Measurements from ENCODE around the gene HNRNPH1.

Gene HNRNPH1

DNA sequence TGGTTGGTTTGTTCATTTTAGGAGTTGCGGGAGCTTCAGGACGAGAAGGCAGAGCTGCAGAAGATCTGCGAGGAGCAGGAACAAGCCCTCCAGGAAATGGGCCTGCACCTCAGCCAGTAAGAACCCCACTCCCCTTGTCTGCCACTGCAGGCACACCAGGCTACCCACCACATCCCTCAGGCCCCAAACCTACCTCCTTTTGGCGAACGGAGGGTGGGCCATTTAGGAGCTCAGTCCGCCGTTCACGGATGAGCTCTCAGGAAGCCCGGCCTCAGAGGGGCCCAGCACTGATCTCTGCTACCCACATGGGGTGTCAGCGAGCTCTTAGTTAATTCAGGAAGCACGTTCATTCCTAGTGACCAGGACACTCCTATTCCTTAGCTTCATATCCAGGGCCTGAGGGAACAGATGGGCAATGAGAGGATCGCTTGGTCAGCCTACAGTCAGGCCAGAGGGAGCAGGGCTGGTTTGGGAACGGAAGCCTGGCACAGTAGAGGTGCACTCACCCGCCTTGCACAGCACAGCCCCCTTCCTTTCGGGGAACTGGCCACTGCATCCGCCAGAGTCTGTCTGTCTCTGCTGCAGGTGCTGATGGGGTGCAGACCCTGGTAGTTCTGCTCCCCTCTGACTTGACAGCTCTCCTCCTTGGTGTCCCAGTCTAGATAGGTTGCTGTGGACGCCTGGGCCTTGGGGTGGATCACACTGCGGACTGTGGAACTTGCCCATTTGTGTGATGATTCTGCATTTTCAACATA lies 21.4 kb downstream of the HNRNPH1 start:
- no peak for DNase-seq

DNA sequence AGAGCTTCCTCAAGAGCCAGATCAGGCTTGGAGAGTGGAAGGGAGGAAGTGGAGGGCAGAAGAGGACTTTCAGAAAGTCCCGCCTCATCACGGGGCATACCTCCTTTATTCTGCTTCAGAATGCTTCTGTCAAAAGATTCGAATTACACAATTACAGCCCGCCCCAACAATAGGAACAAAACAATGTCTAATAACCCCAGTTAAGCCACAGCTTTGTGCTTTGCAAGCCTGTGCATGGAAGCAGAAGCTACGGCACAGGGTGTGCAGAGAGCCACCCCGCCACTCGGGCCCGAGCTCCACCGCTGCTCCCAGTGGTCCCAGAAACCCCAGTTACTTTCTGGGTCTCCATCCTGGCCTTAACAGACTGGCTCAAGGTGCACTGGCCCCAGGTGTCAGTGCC lies 23.5 kb downstream of the HNRNPH1 start:
- DNase-seq = no peak

DNA sequence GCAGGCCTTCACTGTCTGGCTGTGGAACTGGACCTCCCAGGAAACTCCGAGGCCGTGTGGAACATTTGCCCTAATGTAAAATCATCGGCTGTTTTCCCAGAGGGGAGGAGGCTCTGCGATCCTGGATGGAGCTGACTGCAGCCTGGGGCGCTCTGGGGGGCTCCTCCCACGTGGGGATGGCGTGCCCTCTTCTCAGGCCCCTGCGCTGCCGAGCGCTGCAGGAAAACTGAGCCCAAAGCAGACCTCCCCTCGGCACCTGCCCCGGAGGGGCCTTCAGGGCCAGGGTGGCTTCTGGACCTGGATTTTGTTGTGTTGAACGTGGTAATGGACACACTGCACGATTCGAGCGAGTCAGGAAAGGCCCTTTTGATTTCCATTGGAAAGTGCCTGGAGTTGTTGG lies 23.9 kb downstream of the HNRNPH1 start:
- no peak for DNase-seq

DNA sequence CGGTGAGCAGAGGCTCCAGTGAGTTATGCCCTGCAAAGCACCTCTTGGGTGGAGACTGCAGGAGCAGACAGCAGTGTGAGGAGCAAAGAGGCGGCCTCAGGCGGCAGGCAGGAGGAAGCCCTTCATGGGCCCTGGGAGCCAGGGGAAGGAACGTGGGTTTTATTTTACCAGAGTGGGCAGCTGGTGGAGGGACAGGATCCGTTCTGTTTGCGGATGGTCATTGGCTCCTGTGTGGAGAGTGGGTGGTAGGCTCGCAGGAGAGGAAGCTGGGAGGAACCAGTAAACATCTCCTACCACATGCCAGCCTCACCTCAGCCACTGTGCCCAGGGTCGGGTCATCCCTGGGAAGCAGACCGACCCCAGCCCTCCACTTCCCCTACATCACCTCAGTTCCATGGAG lies 24.4 kb downstream of the HNRNPH1 start:
- no peak for DNase-seq

DNA sequence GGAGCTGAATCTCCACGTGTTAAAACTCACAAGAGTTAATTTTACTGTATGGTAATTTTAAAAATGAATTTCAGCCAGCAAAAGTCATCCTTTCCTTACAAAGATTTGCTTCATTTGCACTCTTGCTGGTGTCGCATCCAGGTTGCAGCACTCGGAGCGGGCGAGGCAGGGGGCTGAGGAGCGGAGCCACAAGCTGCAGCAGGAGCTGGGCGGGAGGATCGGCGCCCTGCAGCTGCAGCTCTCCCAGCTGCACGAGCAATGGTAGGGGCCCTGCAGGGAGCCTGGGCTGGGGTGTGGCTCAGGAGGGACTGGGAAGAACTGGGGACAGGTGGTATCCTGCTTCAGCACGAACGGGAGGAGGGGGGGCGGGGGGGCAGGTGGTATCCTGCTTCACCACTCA lies 27.1 kb downstream of the HNRNPH1 start:
- no peak for DNase-seq

DNA sequence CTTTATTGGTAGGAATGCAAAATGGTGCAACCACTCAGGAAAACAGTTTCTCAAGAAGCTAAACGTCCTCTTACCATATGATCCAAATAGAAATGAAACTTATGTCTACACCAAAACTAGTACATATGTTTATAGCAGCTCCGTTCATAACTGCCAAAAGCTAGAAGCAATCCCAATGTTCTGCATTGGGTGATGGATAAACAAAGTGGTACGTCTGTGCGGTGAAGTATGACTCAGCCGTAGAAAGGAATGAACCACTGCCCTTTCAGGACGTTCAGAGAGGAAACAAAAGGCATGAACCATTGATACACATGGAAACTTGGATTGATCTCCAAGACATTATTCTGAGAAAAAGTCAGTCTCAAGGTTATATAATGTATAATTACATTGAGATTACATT lies 27.6 kb downstream of the HNRNPH1 start:
- DNase-seq = no peak

DNA sequence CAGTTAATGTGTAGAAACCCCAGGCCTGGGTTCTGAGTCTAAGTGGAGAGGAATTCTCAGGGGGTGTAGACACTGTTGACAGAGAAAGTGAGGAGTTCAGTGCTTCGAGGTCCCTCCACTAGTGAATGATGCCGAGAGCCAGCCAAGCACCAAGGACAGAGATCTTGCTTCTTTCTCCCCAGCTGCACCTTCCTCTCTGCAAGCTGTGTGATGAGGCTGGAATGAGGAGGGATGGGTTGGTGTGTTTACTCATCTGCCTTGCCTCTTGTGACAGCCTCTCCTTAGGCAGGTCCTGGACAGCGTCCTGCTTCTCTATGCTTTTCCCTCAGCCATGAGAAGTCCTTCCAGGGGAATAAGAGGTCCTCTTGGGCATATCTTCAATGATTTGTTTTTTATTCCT lies 35.3 kb downstream of the HNRNPH1 start:
- no peak for DNase-seq

DNA sequence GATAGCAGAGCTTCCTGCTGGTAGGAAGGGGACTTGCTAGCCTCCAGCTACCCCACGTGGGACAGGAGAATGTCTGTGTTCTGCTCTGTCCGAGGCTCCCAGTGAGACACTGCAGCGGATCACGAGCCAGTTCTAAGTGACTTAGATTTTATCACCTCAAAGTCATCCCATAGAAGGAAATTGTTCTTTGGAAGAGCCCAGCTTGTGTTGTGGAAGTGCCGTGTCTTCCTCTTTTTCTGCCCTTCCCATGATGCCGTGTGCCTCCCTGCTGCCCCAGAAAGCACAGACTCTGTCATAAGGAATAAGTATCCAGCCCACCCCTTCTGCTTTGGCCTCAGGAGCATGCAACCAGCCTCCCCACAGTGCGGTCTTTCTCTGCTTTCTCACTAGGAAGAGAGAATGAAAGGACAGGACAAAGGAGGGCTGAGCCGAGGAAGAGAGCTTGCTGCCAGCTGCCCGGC lies 37.5 kb downstream of the HNRNPH1 start:
- DNase-seq = no peak

DNA sequence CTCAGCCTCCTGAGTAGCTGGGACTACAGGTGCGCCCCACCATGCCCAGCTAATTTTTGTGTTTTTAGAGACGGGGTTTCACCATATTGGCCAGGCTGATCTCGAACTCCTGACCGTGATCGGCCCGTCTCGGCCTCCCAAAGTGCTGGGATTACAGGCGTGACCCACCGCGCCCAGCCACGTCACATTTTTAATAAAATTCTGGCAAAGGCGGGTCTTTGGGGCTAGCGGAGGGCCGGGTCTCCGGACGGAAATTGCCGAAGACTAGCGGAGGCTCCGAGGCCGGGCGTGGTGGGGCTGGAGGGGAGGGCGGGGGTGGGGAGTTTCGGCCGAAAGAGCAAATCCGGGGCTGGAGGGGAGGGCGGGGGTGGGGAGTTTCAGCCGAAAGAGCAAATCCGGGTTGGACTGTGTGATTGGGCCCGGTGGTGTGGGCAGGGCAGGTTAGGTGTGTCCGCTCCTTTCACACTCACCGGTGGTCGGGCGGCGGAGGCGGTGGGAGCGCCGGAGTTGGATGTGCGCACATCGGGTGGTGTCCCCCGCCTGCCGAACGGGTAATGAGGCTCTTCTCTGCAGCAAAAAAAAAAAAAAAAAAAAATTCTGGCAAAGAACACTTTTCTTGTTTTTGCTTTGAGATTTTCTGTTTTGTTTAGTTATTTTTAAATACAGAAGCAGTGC lies 46.0 kb downstream of the HNRNPH1 start:
- DNase-seq = no peak

DNA sequence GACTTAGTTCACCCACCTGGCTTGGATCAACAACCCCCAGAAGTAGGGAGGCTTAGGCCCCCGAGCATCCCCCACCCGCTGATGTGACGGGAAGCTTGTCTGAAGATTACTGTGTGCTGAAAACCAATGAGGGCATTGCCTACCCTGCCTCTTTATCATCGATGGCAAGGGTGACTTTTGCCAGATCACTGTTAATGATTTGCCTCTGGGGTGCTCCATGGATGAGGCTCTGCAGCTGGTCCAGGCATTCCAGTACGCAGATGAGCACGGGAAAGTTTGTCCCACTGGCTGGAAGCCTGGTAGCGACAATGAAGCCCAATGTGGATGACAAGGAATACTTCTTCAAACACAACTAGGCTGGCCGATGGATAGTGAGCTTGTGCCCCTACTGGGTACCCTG lies 51.1 kb downstream of the HNRNPH1 start:
- DNase-seq = no peak

DNA sequence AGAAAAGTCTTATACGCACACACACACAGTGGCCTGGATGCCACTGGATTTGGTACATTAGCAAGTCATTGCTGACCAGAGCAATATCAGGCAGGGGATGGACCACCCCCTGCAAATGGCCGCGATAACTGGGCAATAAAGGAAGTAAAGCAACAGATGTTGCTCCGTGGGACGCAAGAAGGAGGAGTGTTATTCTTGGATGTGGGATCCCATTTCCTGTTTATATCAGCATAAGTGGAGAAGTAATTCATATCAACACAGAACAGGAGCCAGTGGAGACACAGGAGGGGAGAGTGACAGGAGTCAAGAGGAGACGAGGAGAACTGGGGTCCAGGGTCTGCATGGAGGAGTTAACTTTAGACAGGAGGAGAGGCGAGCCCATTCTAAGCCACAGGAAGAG lies 54.8 kb downstream of the HNRNPH1 start:
- no peak for DNase-seq

DNA sequence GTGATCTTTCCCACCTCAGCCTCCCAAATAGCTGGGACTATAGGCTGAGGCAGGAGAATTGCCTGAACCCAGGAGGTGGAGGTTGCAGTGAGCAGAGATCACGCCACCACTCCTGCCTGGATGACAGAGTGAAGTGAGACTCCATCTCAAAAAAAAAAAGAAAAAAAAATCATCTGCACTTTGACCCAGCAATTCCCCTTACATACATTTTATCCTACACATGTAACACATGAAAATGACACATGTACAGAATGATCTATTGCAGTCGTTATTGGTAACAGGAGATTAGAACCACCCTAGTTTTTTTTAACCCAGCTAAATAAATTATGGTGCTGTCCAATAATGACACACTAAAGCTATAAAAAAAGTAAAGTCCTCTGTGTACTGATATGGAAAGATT lies 58.9 kb downstream of the HNRNPH1 start:
- DNase-seq = no peak
